Neuronal stem cell (in vitro differentiated cells): Measurements from ENCODE around the gene CACYBP.

Source experiments
- DNase-seq: peaks from one replicate; pipeline ENCODE4 v3.0.0-alpha.2; 2013; ENCODE audit warnings: low spot score
- H2AFZ ChIP-seq: one replicate; pipeline ENCODE4 v1.6.1; 2013; ENCODE audit warnings: mild to moderate bottlenecking, low read length, inconsistent platforms
- H2AK5ac ChIP-seq: 2 replicates; pipeline ENCODE4 v1.6.1; 2013; ENCODE audit warnings: low read depth, mild to moderate bottlenecking, inconsistent platforms, low read length, moderate library complexity, mixed read lengths
- H2BK120ac ChIP-seq: 2 replicates; pipeline ENCODE4 v1.6.1; 2013; ENCODE audit warnings: low read depth, mild to moderate bottlenecking, inconsistent platforms, low read length, moderate library complexity, mixed read lengths
- H2BK12ac ChIP-seq: one replicate; pipeline ENCODE4 v1.6.1; 2013; ENCODE audit warnings: low read length, inconsistent platforms
- H2BK15ac ChIP-seq: 2 replicates; pipeline ENCODE4 v1.6.1; 2013; ENCODE audit warnings: mild to moderate bottlenecking, low read length, inconsistent platforms, mixed read lengths
- H2BK5ac ChIP-seq: one replicate; pipeline ENCODE4 v1.6.1; 2013; ENCODE audit warnings: inconsistent platforms, mild to moderate bottlenecking, low read length, moderate library complexity
- H3K14ac ChIP-seq: one replicate; pipeline ENCODE4 v1.6.1; 2013; ENCODE audit warnings: low read length, inconsistent platforms
- H3K18ac ChIP-seq: 2 replicates; pipeline ENCODE4 v1.6.1; 2013; ENCODE audit warnings: low read length, inconsistent platforms
- H3K23ac ChIP-seq: 2 replicates; pipeline ENCODE4 v1.6.1; 2013; ENCODE audit warnings: low read depth, mild to moderate bottlenecking, mixed read lengths, low read length, inconsistent platforms; ENCODE audit not compliant: poor library complexity
- H3K27ac ChIP-seq: replicated peaks from 3 replicates; pipeline ENCODE4 v1.5.1; 2013; ENCODE audit warnings: low read length, inconsistent platforms
- H3K27me3 ChIP-seq, 3 experiments: 2 replicates each; pipeline ENCODE4 v1.6.1; 2013; ENCODE audit warnings: low read length in 3 of 3, mild to moderate bottlenecking in 2 of 3, inconsistent platforms in 1 of 3, low read depth in 1 of 3, mixed read lengths in 1 of 3, moderate library complexity in 1 of 3; ENCODE audit not compliant: control insufficient read depth in 3 of 3, insufficient read depth in 3 of 3
- H3K36me3 ChIP-seq, 2 donors: replicated peaks in 1 of 2; 2 replicates each; pipeline ENCODE4 v1.6.1; 2013; ENCODE audit warnings: low read length in 2 of 2; ENCODE audit not compliant: control insufficient read depth in 2 of 2, insufficient read depth in 2 of 2
- H3K4ac ChIP-seq: 2 replicates; pipeline ENCODE4 v1.6.1; 2013; ENCODE audit warnings: inconsistent platforms, mild to moderate bottlenecking, low read length, moderate library complexity
- H3K4me1 ChIP-seq, 2 donors: 1 replicate in 1 of 2; 2 replicates in 1 of 2; pipeline ENCODE4 v1.6.1; 2013; ENCODE audit warnings: low read length in 2 of 2, low read depth in 1 of 2; ENCODE audit not compliant: control insufficient read depth in 2 of 2, insufficient read depth in 1 of 2
- H3K4me2 ChIP-seq: one replicate; pipeline ENCODE4 v1.6.1; 2013; ENCODE audit warnings: mild to moderate bottlenecking, low read length, inconsistent platforms; ENCODE audit not compliant: insufficient read depth, poor library complexity, severe bottlenecking
- H3K4me3 ChIP-seq, 2 donors: 2 replicates each; pipeline ENCODE4 v1.5.1; 2013; ENCODE audit warnings: low read length in 2 of 2, mild to moderate bottlenecking in 2 of 2, inconsistent platforms in 1 of 2, moderate library complexity in 1 of 2
- H3K79me1 ChIP-seq: one replicate; pipeline ENCODE4 v1.6.1; 2013; ENCODE audit warnings: low read depth, mild to moderate bottlenecking, inconsistent platforms, low read length, moderate library complexity
- H3K9ac ChIP-seq: one replicate; pipeline ENCODE4 v1.6.1; 2013; ENCODE audit warnings: mild to moderate bottlenecking, low read depth, low read length, inconsistent platforms; ENCODE audit not compliant: poor library complexity
- H3K9me3 ChIP-seq, 2 donors: replicated peaks in 1 of 2; 2 replicates each; pipeline versions ENCODE3 to v1.6.1; 2013; ENCODE audit warnings: low read length in 2 of 2, mild to moderate bottlenecking in 2 of 2, inconsistent platforms in 1 of 2, low read depth in 1 of 2, mixed read lengths in 1 of 2, moderate library complexity in 1 of 2; ENCODE audit not compliant: control insufficient read depth in 2 of 2, insufficient read depth in 1 of 2
- H4K8ac ChIP-seq: one replicate; pipeline ENCODE4 v1.6.1; 2013; ENCODE audit warnings: low read depth, mild to moderate bottlenecking, inconsistent platforms, low read length, moderate library complexity
- H4K91ac ChIP-seq: one replicate; pipeline ENCODE4 v1.6.1; 2013; ENCODE audit warnings: low read length, low read depth, mild to moderate bottlenecking, inconsistent platforms; ENCODE audit not compliant: poor library complexity
- WGBS, 2 donors: extraction: QIAGEN DNeasy Blood & Tissue Kit; methylation state at CpG; one replicate each; pipeline ENCODE4 v1.1.7; 2013; ENCODE audit warnings: missing lambda C conversion rate in 2 of 2, mixed read lengths in 1 of 2; ENCODE audit not compliant: insufficient read length in 2 of 2, insufficient replicate concordance in 1 of 2; ENCODE audit errors: extremely low coverage in 2 of 2; 5-methylcytosine and 5-hydroxymethylcytosine counted together

CACYBP gene

DNA sequence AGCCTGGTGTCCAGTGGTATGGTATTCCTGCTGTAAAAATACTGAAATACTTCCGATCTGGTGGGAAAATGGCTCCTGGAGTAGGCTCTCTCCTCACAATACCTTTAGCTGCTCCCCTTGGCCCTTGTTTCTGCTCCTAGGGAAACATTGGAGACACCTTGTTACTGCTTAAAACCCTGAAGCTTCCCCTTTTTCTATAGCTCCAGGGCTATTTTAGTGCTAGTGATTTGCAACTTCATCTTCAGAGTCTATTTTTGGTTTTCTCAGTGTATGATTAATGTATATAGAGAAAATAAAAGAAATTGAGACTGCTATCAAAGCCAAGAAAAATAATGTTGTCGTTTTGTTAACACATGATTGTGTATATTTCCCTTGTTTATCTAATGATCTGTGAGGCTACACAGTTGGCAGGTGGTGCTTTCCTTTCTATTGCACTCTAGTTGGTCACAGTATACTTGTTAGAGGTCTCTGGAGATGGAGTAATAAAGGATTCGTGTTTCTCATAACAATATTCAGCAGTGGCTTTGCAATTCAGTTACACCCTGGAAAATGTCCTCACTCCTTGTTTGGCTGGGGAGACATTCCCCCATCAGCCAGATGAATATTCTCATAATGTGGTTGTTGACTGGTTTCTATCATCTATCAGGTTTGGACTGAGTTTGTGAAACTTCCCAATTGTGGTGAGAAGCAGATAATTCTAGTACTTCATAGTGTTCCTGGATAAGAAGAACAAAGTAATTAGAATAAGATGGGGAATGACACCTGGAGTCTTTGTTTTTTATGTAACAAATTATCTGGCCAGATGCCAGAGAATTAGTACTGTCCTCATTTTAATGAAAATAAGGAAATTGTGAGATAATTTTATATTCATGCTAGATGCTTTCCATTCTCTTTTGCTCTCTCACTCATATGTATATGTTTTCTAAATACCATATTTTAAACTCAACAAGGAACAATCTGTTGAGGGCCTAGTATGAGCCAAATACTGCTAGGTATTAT is 44.8 kb upstream of the CACYBP start:
- Histone ChIP-seq H2BK12ac (no peak overlapping the region), H3K27me3 (no peaks in the 10 kb centered on the region), H3K27ac (peak overlapping the region; percentile 13), H2AFZ (no peak overlapping the region), H3K4ac (no peak overlapping the region), H2AK5ac (no peak overlapping the region), H3K4me2 (no peak overlapping the region), H3K23ac (no peak overlapping the region), H3K14ac (no peak overlapping the region), H3K9me3 (no peaks in the 10 kb centered on the region), H2BK5ac (no peak overlapping the region), H2BK120ac (no peak overlapping the region), H3K79me1 (no peaks in the 10 kb centered on the region), H3K18ac (no peak overlapping the region), H2BK15ac (no peak overlapping the region), H3K4me1 (peaks cover 4 to 10% of the 10 kb centered on the region in 2 donors), H3K9ac (no peak overlapping the region), H3K4me3 (no peak overlapping the region), H4K91ac (no peak overlapping the region), H4K8ac (no peak overlapping the region), H3K36me3 (no peaks in the 10 kb centered on the region)
- no CpG with 5 or more reads among the region's 3 CpGs for WGBS, 2 donors
- no peak for DNase-seq

GRCh38 chr1:174956086-174956485 is 43.7 kb upstream of the CACYBP start:
- Histone ChIP-seq H2BK15ac (no peak overlapping the region), H2BK120ac (no peak overlapping the region), H3K27ac (no peak overlapping the region), H3K79me1 (no peaks in the 10 kb centered on the region), H3K27me3 (no peaks in the 10 kb centered on the region), H3K9ac (no peak overlapping the region), H3K4ac (no peak overlapping the region), H4K8ac (no peak overlapping the region), H3K4me2 (no peak overlapping the region), H3K4me1 (peaks cover 4 to 10% of the 10 kb centered on the region in 2 donors), H3K4me3 (no peak overlapping the region), H2AFZ (no peak overlapping the region), H3K14ac (no peak overlapping the region), H4K91ac (no peak overlapping the region), H2BK12ac (no peak overlapping the region), H3K23ac (no peak overlapping the region), H2BK5ac (no peak overlapping the region), H2AK5ac (no peak overlapping the region), H3K9me3 (no peaks in the 10 kb centered on the region), H3K18ac (no peak overlapping the region), H3K36me3 (no peaks in the 10 kb centered on the region)
- no peak for DNase-seq
- WGBS, 2 donors, result no CpG with 5 or more reads among the region's 3 CpGs

DNA sequence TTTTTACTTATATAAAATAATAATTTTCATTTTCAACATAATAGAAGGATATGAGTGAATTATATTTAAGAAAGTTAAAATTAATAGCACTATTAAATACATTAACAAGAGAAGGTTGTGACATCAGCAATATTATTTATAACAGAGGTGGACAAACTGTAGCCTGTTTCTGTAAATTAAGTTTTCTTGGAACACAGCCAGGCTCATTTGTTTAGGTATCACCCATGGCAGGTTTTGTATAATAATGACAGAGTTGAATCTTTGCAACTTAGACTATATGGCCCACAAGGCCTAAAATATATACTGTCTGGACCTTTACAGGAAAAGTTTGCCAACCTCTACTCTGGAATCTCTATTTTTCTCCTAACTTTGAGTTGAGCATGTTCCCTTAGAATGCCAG is 42.8 kb upstream of the CACYBP start:
- DNase-seq, result no peak
- Histone ChIP-seq H2BK12ac (no peak overlapping the region), H3K27me3 (no peaks in the 10 kb centered on the region), H2BK120ac (no peak overlapping the region), H3K36me3 (no peaks in the 10 kb centered on the region), H3K27ac (no peak overlapping the region), H2BK15ac (no peak overlapping the region), H2AFZ (no peak overlapping the region), H3K4me2 (no peak overlapping the region), H3K4me1 (peaks cover 4 to 10% of the 10 kb centered on the region in 2 donors), H3K9ac (no peak overlapping the region), H3K14ac (no peak overlapping the region), H2AK5ac (no peak overlapping the region), H3K18ac (no peak overlapping the region), H4K91ac (no peak overlapping the region), H2BK5ac (no peak overlapping the region), H3K79me1 (no peaks in the 10 kb centered on the region), H4K8ac (no peak overlapping the region), H3K23ac (no peak overlapping the region), H3K9me3 (no peaks in the 10 kb centered on the region), H3K4ac (no peak overlapping the region), H3K4me3 (no peak overlapping the region)

DNA sequence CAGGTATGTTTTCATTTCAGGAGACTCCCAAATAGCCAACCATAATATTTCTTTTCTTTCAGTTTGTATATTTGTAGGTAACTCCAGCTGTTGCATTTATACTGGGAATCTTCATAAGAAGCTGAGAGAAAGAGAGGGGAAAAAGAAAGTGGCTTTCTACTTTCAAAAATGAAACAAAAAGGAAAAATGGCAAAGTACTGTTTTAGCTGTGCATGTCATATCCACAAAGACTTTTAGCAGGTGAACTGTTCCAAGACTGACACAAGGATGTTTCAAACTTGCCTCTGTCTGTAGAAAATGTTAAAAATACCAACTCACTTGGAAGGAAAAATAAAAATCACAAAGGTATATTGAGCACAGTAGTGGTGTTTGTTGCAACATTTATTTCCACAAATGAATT is 41.9 kb upstream of the CACYBP start:
- H3K4me1 ChIP-seq, result peaks cover 4 to 10% of the 10 kb centered on the region in 2 donors
- H3K27me3 ChIP-seq, result no peaks in the 10 kb centered on the region
- no peak overlapping the region for H3K23ac ChIP-seq
- no peak overlapping the region for H2BK120ac ChIP-seq
- no peak overlapping the region for H2AK5ac ChIP-seq
- no peak overlapping the region for H3K18ac ChIP-seq
- no peak overlapping the region for H3K14ac ChIP-seq
- no peak overlapping the region for H2BK5ac ChIP-seq
- no peak overlapping the region for H2AFZ ChIP-seq
- no peak for DNase-seq
- H3K9me3 ChIP-seq, result no peaks in the 10 kb centered on the region
- no peaks in the 10 kb centered on the region for H3K79me1 ChIP-seq
- no peak overlapping the region for H3K4me2 ChIP-seq
- H3K27ac ChIP-seq, result no peak overlapping the region
- H2BK15ac ChIP-seq, result no peak overlapping the region
- no peak overlapping the region for H3K4ac ChIP-seq
- no peak overlapping the region for H2BK12ac ChIP-seq
- no peak overlapping the region for H4K8ac ChIP-seq
- H3K9ac ChIP-seq, result no peak overlapping the region
- H4K91ac ChIP-seq, result no peak overlapping the region
- no peak overlapping the region for H3K4me3 ChIP-seq
- H3K36me3 ChIP-seq, result no peaks in the 10 kb centered on the region
